ENCODE data around the gene NPFFR1.

- no peak for TF ChIP-seq CTCF (conservative IDR thresholded peaks at IDR 0.05)
- no peak for TF ChIP-seq ZFX (IDR thresholded peaks at IDR 0.05)
Measured at GRCh38 chr10:70324951-70325781, 41.4 kb upstream of the NPFFR1 start.

All from C4-2B (cell line).